ENCODE data around the gene ALKBH5.

DNA sequence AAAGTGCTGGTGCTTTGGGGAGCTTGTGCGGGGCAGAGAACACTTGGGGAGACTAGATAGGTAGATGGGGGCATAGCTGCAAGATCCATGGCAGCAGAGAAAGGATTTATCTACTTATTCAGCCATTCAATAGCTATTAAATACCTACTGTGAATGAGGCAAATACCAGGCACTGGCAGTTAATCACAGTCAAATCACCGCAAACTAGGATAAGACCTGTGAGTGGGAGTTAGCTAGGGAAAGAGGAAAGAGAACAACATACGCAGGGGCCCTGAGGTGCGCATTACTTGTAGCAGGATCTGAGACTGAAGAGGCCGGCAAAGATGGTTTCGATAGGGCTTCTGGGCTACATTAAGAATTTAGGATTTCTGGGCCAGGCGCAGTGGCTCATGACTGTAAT lies 3.8 kb upstream of the ALKBH5 start:
- TF ChIP-seq, protein P1, sequence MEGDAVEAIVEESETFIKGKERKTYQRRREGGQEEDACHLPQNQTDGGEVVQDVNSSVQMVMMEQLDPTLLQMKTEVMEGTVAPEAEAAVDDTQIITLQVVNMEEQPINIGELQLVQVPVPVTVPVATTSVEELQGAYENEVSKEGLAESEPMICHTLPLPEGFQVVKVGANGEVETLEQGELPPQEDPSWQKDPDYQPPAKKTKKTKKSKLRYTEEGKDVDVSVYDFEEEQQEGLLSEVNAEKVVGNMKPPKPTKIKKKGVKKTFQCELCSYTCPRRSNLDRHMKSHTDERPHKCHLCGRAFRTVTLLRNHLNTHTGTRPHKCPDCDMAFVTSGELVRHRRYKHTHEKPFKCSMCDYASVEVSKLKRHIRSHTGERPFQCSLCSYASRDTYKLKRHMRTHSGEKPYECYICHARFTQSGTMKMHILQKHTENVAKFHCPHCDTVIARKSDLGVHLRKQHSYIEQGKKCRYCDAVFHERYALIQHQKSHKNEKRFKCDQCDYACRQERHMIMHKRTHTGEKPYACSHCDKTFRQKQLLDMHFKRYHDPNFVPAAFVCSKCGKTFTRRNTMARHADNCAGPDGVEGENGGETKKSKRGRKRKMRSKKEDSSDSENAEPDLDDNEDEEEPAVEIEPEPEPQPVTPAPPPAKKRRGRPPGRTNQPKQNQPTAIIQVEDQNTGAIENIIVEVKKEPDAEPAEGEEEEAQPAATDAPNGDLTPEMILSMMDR (IDR thresholded peaks at IDR 0.05 in 4 of 5, conservative IDR thresholded peaks at IDR 0.05 in 1 of 5) = no peak
- no peak for TF ChIP-seq POLR2A (IDR thresholded peaks at IDR 0.05)
